A549 (cell line): ENCODE results near the gene ITPRIP. TPM values are rescaled to one million over a fixed set of nuclear protein-coding genes. Genes with fewer than 3 reads are reported as not detected.
A peak's percentile ranks its signal among the peaks of the same experiment; 100 is the strongest.

ENCODE experiments used
- ATAC-seq, 2 experiments: fragments of 200-7000 bp in 1 of 2; fragments of >200 bp in 1 of 2; cut with Nextera tagmentation in 1 of 2; cut with Tn5 transposase in 1 of 2; 3 replicates each; pipeline versions ENCODE4 v1.8.0 to v1.9.1; 2018 to 2020; ENCODE audit warnings: mild to moderate bottlenecking in 1 of 2, moderate library complexity in 1 of 2
- CTCF ChIA-PET: fragments of 300-600 bp; sonication (Branson Sonifier 250); formaldehyde crosslinking; extraction: SDS; loops from one replicate; lab custom pipeline; 2021; ENCODE audit warnings: antibody characterized with exemption, inconsistent platforms; lab: Yijun Ruan, JAX
- POLR2A ChIA-PET: fragments of 350-600 bp; formaldehyde crosslinking; extraction: SDS; loops from one replicate; lab custom pipeline; 2021; ENCODE audit warnings: antibody characterized with exemption, inconsistent platforms; lab: Yijun Ruan, JAX
- DNase-seq, 2 experiments: peaks; one replicate each; pipeline versions ENCODE4 v3.0.0 to v3.0.0-alpha.2; 2011 to 2016; ENCODE audit warnings: low read depth in 1 of 2, low spot score in 1 of 2
- FAIRE-seq: peaks from 2 replicates; lab custom pipeline; 2011; peaks lifted over from hg19 to GRCh38; lab: Jason Lieb, UNC
- H3K27ac ChIP-seq, 2 experiments: fragments of >200 bp; sonication (Bioruptor Twin); formaldehyde crosslinking; 3 replicates each; pipeline ENCODE4 v1.5.1; 2016 to 2017
- H3K4me1 ChIP-seq: fragments of >200 bp; sonication (Bioruptor Twin); formaldehyde crosslinking; 3 replicates; pipeline ENCODE4 v1.6.1; 2016
- H3K4me2 ChIP-seq: fragments of >200 bp; sonication (Bioruptor Twin); formaldehyde crosslinking; 3 replicates; pipeline ENCODE4 v1.6.1; 2016
- H3K4me3 ChIP-seq: fragments of >200 bp; sonication (Bioruptor Twin); formaldehyde crosslinking; 3 replicates; pipeline ENCODE4 v1.5.1; 2016
- H3K9me3 ChIP-seq: fragments of >200 bp; sonication (Bioruptor Twin); formaldehyde crosslinking; 3 replicates; pipeline ENCODE4 v1.6.1; 2016
- BCL3 ChIP-seq: fragments of >200 bp; sonication (Bioruptor Twin); formaldehyde crosslinking; IDR thresholded peaks from 3 replicates; pipeline ENCODE4 v1.6.1; 2016
- BHLHE40 ChIP-seq: IDR thresholded peaks from 2 replicates; pipeline ENCODE4 v1.6.1; 2012; ENCODE audit warnings: low read depth, low read length, inconsistent platforms
- E2F6 ChIP-seq: IDR thresholded peaks from 2 replicates; pipeline ENCODE4 v1.6.1; 2012; ENCODE audit warnings: low read depth, borderline replicate concordance
- ELK1 ChIP-seq: fragments of 150-350 bp; IDR thresholded peaks from 2 replicates; pipeline ENCODE4 v1.6.1; 2014; ENCODE audit warnings: low read depth, mild to moderate bottlenecking, low read length
- FOXS1 ChIP-seq: fragments of 250-450 bp; sonication (Bioruptor Pico); IDR thresholded peaks from 2 replicates; pipeline ENCODE4 v1.5.0; 2020; ENCODE audit warnings: mild to moderate bottlenecking, moderate library complexity
- HDAC2 ChIP-seq: fragments of 200-600 bp; sonication (generic); IDR thresholded peaks from 2 replicates; pipeline ENCODE4 v1.6.1; 2016
- HEYL ChIP-seq: fragments of 250-450 bp; sonication (Bioruptor Pico); IDR thresholded peaks from 2 replicates; pipeline ENCODE4 v1.8.0; 2021; ENCODE audit warnings: mild to moderate bottlenecking, moderate library complexity
- HMGXB4 ChIP-seq: fragments of 250-450 bp; sonication (Bioruptor Pico); IDR thresholded peaks from 2 replicates; pipeline ENCODE4 v1.5.0; 2021; ENCODE audit warnings: mild to moderate bottlenecking, moderate library complexity, borderline replicate concordance
- HOXA7 ChIP-seq: fragments of 250-450 bp; sonication (Bioruptor Pico); IDR thresholded peaks from 2 replicates; pipeline ENCODE4 v1.5.0; 2020; ENCODE audit warnings: mild to moderate bottlenecking, moderate library complexity
- HOXB5 ChIP-seq: fragments of 250-450 bp; sonication (Bioruptor Pico); IDR thresholded peaks from 2 replicates; pipeline ENCODE4 v1.5.0; 2020; ENCODE audit warnings: mild to moderate bottlenecking, moderate library complexity
- NPAS2 ChIP-seq: fragments of 250-450 bp; sonication (Bioruptor Pico); IDR thresholded peaks from 2 replicates; pipeline ENCODE4 v1.8.0; 2022; ENCODE audit warnings: mild to moderate bottlenecking, moderate library complexity, borderline replicate concordance
- NR3C1 ChIP-seq: fragments of >200 bp; sonication (Bioruptor Twin); formaldehyde crosslinking; IDR thresholded peaks from 3 replicates; pipeline ENCODE4 v1.6.1; 2017
- PBX3 ChIP-seq: IDR thresholded peaks from 2 replicates; pipeline ENCODE4 v1.6.1; 2012
- RAD21 ChIP-seq, 2 experiments: fragments of >200 bp in 1 of 2; sonication (Bioruptor Twin) in 1 of 2; formaldehyde crosslinking in 1 of 2; IDR thresholded peaks in 1 of 2; conservative IDR thresholded peaks in 1 of 2; 2 replicates in 1 of 2; 3 replicates in 1 of 2; pipeline ENCODE4 v1.6.1; 2012 to 2018; ENCODE audit warnings: inconsistent platforms in 1 of 2
- RARB ChIP-seq: fragments of 250-450 bp; sonication (Bioruptor Pico); IDR thresholded peaks from 2 replicates; pipeline ENCODE4 v1.8.0; 2021; ENCODE audit warnings: mild to moderate bottlenecking, moderate library complexity
- RCOR1 ChIP-seq: fragments of 150-350 bp; IDR thresholded peaks from 2 replicates; pipeline ENCODE4 v1.6.1; 2014; ENCODE audit warnings: antibody characterized with exemption, low read length, low read depth
- REST ChIP-seq: fragments of 200-600 bp; sonication (generic); IDR thresholded peaks from 2 replicates; pipeline ENCODE4 v1.6.1; 2016; ENCODE audit warnings: antibody characterized with exemption, mild to moderate bottlenecking, moderate library complexity
- RNF2 ChIP-seq: fragments of 200-600 bp; sonication (generic); IDR thresholded peaks from 2 replicates; pipeline ENCODE4 v1.6.1; 2016; ENCODE audit warnings: low read depth, mild to moderate bottlenecking, antibody characterized with exemption, moderate library complexity, borderline replicate concordance
- TP53 ChIP-seq: fragments of 250-450 bp; sonication (Bioruptor Pico); IDR thresholded peaks from 2 replicates; pipeline ENCODE4 v1.5.0; 2021; ENCODE audit warnings: mild to moderate bottlenecking, moderate library complexity
- ZC3H11A ChIP-seq: fragments of 450-650 bp; IDR thresholded peaks from 2 replicates; pipeline ENCODE4 v1.6.1; 2014; ENCODE audit warnings: antibody characterized with exemption, mild to moderate bottlenecking
- ZNF302 ChIP-seq: fragments of 250-450 bp; sonication (Bioruptor Pico); IDR thresholded peaks from 2 replicates; pipeline ENCODE4 v1.9.0; 2021; ENCODE audit warnings: inconsistent platforms, mild to moderate bottlenecking, moderate library complexity
- ZSCAN20 ChIP-seq: fragments of 250-450 bp; sonication (Bioruptor Pico); IDR thresholded peaks from 2 replicates; pipeline ENCODE4 v1.8.0; 2022; ENCODE audit warnings: mild to moderate bottlenecking, moderate library complexity
- WGBS: methylation state at CpG from one replicate; pipeline ENCODE4 v1.1.6; 2017; ENCODE audit errors: missing lambda C conversion rate; 5-methylcytosine and 5-hydroxymethylcytosine counted together
- polyA plus RNA-seq, 4 experiments: library from polyadenylated mRNA; depleted of rRNA in 3 of 4; stranded (reverse); fragments of >200 nt; fragmentation: RNase III in 1 of 4; extraction: RNeasy Plus Mini Kit Qiagen cat#74134 plus additional on column Dnase treatment in 1 of 4; gene quantifications; 2 replicates in 3 of 4; 3 replicates in 1 of 4; pipeline ENCODE4 v1.2.3, GENCODE V29; 2011 to 2017

Gene ITPRIP
- polyA plus RNA-seq, 2 of the 4 experiments (the other 2 are of a cell fraction) = 14.8 to 21.0 TPM

- ATAC-seq = no peak
- ChIA-PET POLR2A (no interaction called here), CTCF (interaction anchor here (1.0 to 2.6 kb wide), 7 partner anchors 9 to 213 kb away, joined by 3 to 7 read pairs (median 4); no protein-coding TSS in a partner anchor)
- H3K4me3 ChIP-seq = no peak overlapping the region
- TF ChIP-seq BHLHE40 (no peak), ZSCAN20 (CRISPR knock-in tag) (no peak), HEYL (CRISPR knock-in tag) (no peak), FOXS1 (CRISPR knock-in tag) (no peak), NPAS2 (CRISPR knock-in tag) (no peak), ZC3H11A (no peak), BCL3 (no peak), RARB (CRISPR knock-in tag) (no peak), RAD21 (conservative IDR thresholded peaks at IDR 0.05 in 1 of 2, IDR thresholded peaks at IDR 0.05 in 1 of 2) (no peak), TP53 (no peak), RNF2 (no peak)
- no peak overlapping the region for H3K27ac ChIP-seq
- peaks cover 25% of the 10 kb centered on the region for H3K4me1 ChIP-seq
- no peaks in the 10 kb centered on the region for H3K9me3 ChIP-seq
- no peak overlapping the region for H3K4me2 ChIP-seq
- no peak for DNase-seq
- WGBS = 92% methylated on average over 5 of the region's 5 CpGs
- no peak for FAIRE-seq
Observed at GRCh38 chr10:104262055-104262454, 76.2 kb downstream of the ITPRIP start.

GRCh38 chr10:104260775-104261115 is 77.5 kb downstream of the ITPRIP start:
- ChIA-PET CTCF (interaction anchor here (2.6 kb wide), 1 partner anchor 90 kb away, joined by 7 read pairs; no protein-coding TSS in a partner anchor), POLR2A (no interaction called here)
- WGBS = 29% methylated on average over 3 of the region's 3 CpGs
- H3K4me3 ChIP-seq = no peak overlapping the region
- H3K9me3 ChIP-seq = no peaks in the 10 kb centered on the region
- ATAC-seq (no peak), FAIRE-seq (no peak), DNase-seq (no peak)
- H3K27ac ChIP-seq = peak overlapping the region in 1 of 2 experiments; percentile 6; a peak in 1 of 6 replicates
- TF ChIP-seq HDAC2 (no peak), HOXB5 (CRISPR knock-in tag) (no peak), RNF2 (no peak), HMGXB4 (CRISPR knock-in tag) (no peak), ELK1 (no peak), ZNF302 (CRISPR knock-in tag) (no peak), NR3C1 (no peak), REST (no peak), PBX3 (no peak), RAD21 (conservative IDR thresholded peaks at IDR 0.05 in 1 of 2, IDR thresholded peaks at IDR 0.05 in 1 of 2) (no peak), RCOR1 (no peak), E2F6 (no peak), HOXA7 (no peak)
- H3K4me2 ChIP-seq = peak overlapping the region; percentile 15; the same call in 2 of the 3 replicates
- H3K4me1 ChIP-seq = peaks cover 37% of the 10 kb centered on the region
